ENCODE results near the gene HNRNPCL1.
"Not testable (repeated sequence)": the region's sequence is repeated elsewhere in the genome, so short reads cannot be mapped to it uniquely, and the experiment has no call there.

HNRNPCL1 gene

GRCh38 chr1:12848620-12849019, at the start of gene HNRNPCL1:
Gene HNRNPCL1 (minus strand): TSS chr1:12848720. CDS start chr1:12848289, 431 bp downstream.
- DNase-seq (ENCODE audit: low read depth in 2 of 3, low spot score in 2 of 3): not testable (repeated sequence)

DNA sequence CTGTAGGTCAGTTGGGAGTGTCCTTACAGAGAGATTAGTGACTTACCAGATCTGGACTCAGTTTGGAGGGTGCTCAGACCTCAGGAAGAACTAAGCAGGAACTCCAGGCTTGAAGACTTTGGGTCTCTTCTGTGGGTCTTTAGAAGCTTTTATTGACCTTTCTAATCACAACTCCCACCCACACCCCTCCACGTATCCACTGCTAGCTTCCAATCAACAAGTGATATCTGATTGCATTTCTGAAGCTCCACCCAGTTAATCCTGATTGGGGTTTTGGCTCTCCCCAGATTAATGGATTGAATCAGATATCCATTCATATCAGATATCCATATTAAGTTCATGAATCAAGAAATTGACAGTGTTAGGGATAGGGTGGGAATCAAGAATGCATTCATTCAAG, 49.6 kb upstream of the HNRNPCL1 start, which contains the start of gene PRAMEF10:
TSS of gene PRAMEF10 (minus strand) at position 101 of the 400 bp plus-strand sequence. CDS start 2,423 bp downstream, outside the sequence.
- DNase-seq (ENCODE audit: low read depth in 2 of 3, low spot score in 2 of 3): not testable (repeated sequence)

DNA sequence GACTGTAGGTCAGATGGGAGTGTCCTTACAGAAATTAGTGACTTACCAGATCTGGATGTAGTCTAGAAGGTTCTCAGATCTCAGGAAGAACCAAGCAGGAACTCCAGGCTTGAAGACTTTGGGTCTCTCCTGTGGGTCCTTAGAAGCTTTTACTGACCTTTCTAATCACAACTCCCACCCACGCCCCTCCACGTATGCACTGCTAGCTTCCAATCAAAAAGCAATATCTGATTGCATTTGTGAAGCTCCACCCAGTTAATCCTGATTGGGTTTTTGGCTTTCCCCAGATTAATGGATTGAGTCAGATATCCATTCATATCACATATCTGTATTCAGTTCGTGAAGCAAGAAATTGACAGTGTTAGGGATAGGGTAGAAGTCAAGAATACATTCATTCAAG, 37.6 kb upstream of the HNRNPCL1 start, which contains the start of gene PRAMEF4:
TSS of gene PRAMEF4 (minus strand) at position 101 of the 400 bp plus-strand sequence. CDS start 2,807 bp downstream, outside the sequence.
- not testable (repeated sequence) for DNase-seq (ENCODE audit: low read depth in 2 of 3, low spot score in 2 of 3)

GRCh38 chr1:12878453-12878852, 29.9 kb upstream of the HNRNPCL1 start:
- DNase-seq (ENCODE audit: low read depth in 2 of 3, low spot score in 2 of 3): not testable (repeated sequence)

- not testable (repeated sequence) for DNase-seq (ENCODE audit: low read depth in 2 of 3, low spot score in 2 of 3)
Measured at GRCh38 chr1:12863131-12863880, 14.8 kb upstream of the HNRNPCL1 start.

DNA sequence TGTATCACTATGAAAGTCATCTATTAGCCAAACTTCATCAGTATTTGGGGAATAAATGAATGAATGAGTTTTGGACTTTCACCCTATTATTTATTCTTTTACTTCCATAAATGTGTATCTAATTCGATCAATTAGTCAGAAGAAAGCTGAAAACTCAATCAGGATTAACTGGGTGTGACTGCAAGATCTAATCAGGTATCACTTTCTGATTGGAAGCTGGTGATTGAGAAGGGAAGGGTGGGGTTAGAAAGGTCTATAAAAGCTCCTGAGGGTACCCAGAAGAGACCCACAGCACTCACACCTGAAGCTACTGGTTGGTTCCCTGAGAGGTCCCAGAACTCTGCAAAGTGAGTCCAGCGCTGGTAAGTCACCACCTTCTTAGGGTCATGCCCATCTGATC, 8.3 kb upstream of the HNRNPCL1 start, which contains the start of gene PRAMEF2:
TSS of gene PRAMEF2 (plus strand) at position 301 of the 400 bp plus-strand sequence. CDS start 1,924 bp downstream, outside the sequence.
- DNase-seq (ENCODE audit: low read depth in 2 of 3, low spot score in 2 of 3): not testable (repeated sequence)

- DNase-seq (ENCODE audit: low read depth in 2 of 3, low spot score in 2 of 3): no peak
Measured at GRCh38 chr1:12851779-12852178, 3.3 kb upstream of the HNRNPCL1 start.

DNA sequence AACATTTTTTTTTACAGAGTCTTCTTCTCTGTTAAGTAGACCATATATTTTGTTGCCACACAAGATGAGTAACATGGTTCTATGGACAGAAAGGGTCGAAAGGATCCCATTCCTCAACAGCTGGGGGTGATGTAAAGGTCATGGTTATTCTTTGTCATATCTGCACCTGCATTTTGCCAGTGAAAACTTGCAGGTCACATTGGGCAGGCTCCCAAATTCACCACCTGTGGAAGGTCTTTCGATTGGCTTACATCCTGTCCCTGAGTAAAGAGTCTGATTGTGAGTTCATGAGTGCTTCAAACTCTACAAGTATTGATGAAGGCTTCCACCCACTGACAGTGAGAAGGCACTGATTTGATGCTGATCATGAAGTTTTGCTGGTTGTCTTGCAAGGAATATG, 15.3 kb downstream of the HNRNPCL1 start:
- DNase-seq (ENCODE audit: low read depth in 2 of 3, low spot score in 2 of 3): not testable (repeated sequence)

GRCh38 chr1:12831310-12831709, 17.2 kb downstream of the HNRNPCL1 start, which contains the start of gene PRAMEF11:
Gene PRAMEF11 (minus strand): TSS chr1:12831410. CDS start chr1:12828789, 2,621 bp downstream.
- not testable (repeated sequence) for DNase-seq (ENCODE audit: low read depth in 2 of 3, low spot score in 2 of 3)

GRCh38 chr1:12819061-12819460, 29.5 kb downstream of the HNRNPCL1 start:
- DNase-seq (ENCODE audit: low read depth in 2 of 3, low spot score in 2 of 3): not testable (repeated sequence)

- no peak for DNase-seq (ENCODE audit: low read depth in 2 of 3, low spot score in 2 of 3)
Measured at GRCh38 chr1:12811409-12811784, 37.1 kb downstream of the HNRNPCL1 start.

DNA sequence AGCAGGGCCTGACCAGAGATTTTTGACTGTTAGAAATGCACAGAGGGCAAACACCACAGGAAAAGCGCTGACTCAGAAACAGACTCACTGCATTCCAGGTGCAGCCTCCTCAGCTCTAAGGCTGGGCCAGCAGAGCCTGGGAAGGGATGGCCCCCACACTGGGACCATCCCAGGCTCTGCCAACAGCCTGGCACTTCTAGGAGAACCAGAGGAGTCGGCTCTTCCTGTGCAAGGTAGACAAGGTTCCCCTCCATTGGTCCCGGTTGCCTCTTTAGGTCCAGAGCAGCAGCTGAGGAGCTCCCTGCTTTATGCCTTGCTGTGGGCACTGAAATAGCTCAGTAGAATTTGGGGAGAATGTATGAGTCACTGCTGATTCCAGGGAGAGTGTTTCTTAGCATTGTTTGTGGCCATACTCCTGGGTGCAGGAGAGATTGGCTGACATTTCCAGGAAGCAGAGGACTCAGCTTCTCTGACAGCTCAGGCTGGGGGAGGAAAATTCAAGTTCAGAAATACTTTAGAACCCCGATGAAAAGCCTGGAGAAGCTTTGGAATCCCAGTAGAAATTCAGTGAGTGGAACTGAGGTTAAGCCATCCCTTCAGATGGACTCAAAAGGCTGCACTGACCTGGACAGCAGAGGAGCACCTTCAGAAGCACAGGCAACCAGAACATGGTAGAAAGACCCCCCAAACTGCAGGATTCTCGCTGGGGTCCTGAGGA, 37.7 kb downstream of the HNRNPCL1 start:
- no peak for DNase-seq (ENCODE audit: low read depth in 2 of 3, low spot score in 2 of 3)

GRCh38 chr1:12809933-12810332, 38.6 kb downstream of the HNRNPCL1 start:
- DNase-seq (ENCODE audit: low read depth in 2 of 3, low spot score in 2 of 3): no peak

- DNase-seq (ENCODE audit: low read depth in 2 of 3, low spot score in 2 of 3): no peak
Measured at GRCh38 chr1:12799730-12800129, 48.8 kb downstream of the HNRNPCL1 start.

DNA sequence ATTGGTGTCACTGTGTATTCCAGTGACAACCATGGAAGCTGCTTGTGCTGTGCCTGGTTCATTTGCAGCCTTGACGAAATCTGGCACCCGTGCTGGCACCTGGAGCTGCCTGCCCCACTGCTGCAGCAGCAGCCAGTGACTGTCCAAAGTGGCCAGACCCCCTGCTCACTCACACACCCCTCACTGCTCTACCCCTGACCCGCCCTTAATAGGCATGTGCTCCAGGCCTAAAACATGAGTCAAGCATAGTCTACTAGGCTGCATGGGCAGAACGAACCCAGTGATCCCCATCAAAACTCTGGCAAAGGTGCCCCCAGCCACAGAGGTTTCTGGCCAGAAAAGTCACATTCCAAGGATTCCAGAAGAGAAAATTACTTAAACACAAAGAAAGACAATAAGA, 49.6 kb downstream of the HNRNPCL1 start:
- no peak for DNase-seq (ENCODE audit: low read depth in 2 of 3, low spot score in 2 of 3)
